Thymus (tissue), 11 donors: ENCODE results near the gene PACRG. TPM values are rescaled to one million over a fixed set of nuclear protein-coding genes. Genes with fewer than 3 reads are reported as not detected.

Source experiments
- DNase-seq, 9 donors: peaks; one replicate each; pipeline ENCODE4 v3.0.0-alpha.2; 2013; ENCODE audit warnings: low spot score in 9 of 9, low read depth in 6 of 9, missing footprints in 1 of 9
- H3K27ac ChIP-seq, 2 donors: one replicate each; pipeline ENCODE4 v1.5.1; 2013; ENCODE audit warnings: control low read depth in 1 of 2, low read depth in 1 of 2, low read length in 1 of 2, mild to moderate bottlenecking in 1 of 2, moderate library complexity in 1 of 2
- H3K27me3 ChIP-seq, 2 donors: one replicate each; pipeline ENCODE4 v1.5.1; 2013; ENCODE audit warnings: low read length in 1 of 2; ENCODE audit not compliant: control insufficient read depth in 2 of 2, insufficient read depth in 1 of 2
- H3K36me3 ChIP-seq, 2 donors: one replicate each; pipeline ENCODE4 v1.5.1; 2013; ENCODE audit warnings: low read length in 1 of 2, mild to moderate bottlenecking in 1 of 2, moderate library complexity in 1 of 2; ENCODE audit not compliant: control insufficient read depth in 2 of 2, insufficient read depth in 2 of 2
- H3K4me1 ChIP-seq, 2 donors: one replicate each; pipeline ENCODE4 v1.5.1; 2013; ENCODE audit warnings: low read length in 2 of 2; ENCODE audit not compliant: control insufficient read depth in 2 of 2, insufficient read depth in 2 of 2
- H3K4me3 ChIP-seq, 2 donors: one replicate each; pipeline ENCODE4 v1.5.1; 2013; ENCODE audit warnings: low read length in 2 of 2, control low read depth in 1 of 2, mild to moderate bottlenecking in 1 of 2
- H3K9me3 ChIP-seq, 2 donors: one replicate each; pipeline ENCODE4 v1.5.1; 2013; ENCODE audit warnings: low read length in 1 of 2, mild to moderate bottlenecking in 1 of 2; ENCODE audit not compliant: control insufficient read depth in 2 of 2, insufficient read depth in 1 of 2
- WGBS: extraction: QIAGEN DNeasy Blood & Tissue Kit; methylation state at CpG from one replicate; pipeline ENCODE4 v1.1.7; 2013; 5-methylcytosine and 5-hydroxymethylcytosine counted together
- polyA plus RNA-seq: library from polyadenylated mRNA; stranded (reverse); fragments of 200-250 nt; gene quantifications from one replicate; pipeline ENCODE4 v1.2.3, GENCODE V29; 2013
- total RNA-seq: library from RNA; stranded (reverse); fragments of 120-200 nt; gene quantifications from one replicate; pipeline ENCODE4 v1.2.4, GENCODE V29; 2013
- donor health status: healthy.

Gene PACRG
- total and polyA plus RNA-seq, 2 donors, result 0.42 to 0.62 TPM

DNA sequence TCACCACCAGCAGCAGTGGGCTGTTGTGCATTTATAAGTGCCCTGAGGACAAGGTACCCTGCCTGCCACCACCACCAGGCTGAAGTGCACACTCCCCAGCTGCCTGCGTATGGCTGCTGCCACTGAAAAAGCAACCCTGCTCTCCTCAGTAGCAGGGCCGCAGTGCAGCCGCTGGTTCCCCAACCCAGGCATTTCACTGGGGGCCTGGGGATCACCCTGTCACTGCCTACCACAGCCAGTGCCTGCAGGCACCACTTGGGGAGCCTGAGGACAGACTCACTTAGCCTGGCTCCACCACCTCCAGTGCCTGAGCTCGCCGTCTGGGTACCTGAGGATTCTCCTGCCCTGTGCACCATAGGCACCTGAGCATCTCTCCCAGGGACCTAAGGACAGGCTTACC, 215.6 kb downstream of the PACRG start:
- 76% methylated on average over 5 of the region's 5 CpGs for whole genome bisulfite sequencing

DNA sequence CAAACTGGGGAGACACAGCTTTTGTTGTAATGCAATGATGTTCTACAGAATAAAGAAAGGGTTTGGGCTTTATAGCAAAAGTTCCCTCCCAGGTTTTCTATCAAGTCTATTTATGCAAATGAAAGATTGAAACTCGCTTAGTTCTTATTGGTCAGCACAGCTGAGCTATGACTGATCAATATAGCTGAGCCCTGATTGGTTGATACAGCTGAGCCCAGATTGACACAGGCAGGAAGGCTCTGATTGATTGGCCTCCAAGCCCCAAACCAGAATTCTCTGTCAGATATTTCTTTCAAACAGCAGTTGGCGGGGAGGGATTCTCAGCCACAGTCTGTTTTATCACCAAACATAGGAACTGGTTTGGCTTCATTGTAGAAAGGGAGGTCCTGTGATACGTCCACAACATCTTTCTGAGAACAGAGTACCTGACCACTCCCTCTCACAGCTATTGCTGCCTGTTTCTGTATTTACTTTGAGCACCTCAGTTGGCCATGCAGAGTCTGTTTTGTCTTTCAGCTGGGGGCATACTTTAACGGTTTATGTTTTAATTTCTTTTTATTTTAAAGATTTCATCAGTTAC, 223.5 kb downstream of the PACRG start:
- WGBS, result 85% methylated on average over 4 of the region's 4 CpGs
- no peak overlapping the region for H3K27ac ChIP-seq
- no peaks in the 10 kb centered on the region for H3K4me1 ChIP-seq
- DNase-seq, result no peak
- H3K36me3 ChIP-seq, result no peaks in the 10 kb centered on the region
- H3K27me3 ChIP-seq, result no peaks in the 10 kb centered on the region
- H3K4me3 ChIP-seq, result no peak overlapping the region
- no peaks in the 10 kb centered on the region for H3K9me3 ChIP-seq

More for the DNA sequence above, 215.6 kb downstream of the PACRG start:
- Histone ChIP-seq H3K27me3 (no peaks in the 10 kb centered on the region), H3K27ac (no peak overlapping the region), H3K36me3 (no peaks in the 10 kb centered on the region), H3K9me3 (peaks cover 0 to 13% of the 10 kb centered on the region in 2 donors), H3K4me3 (no peak overlapping the region), H3K4me1 (no peaks in the 10 kb centered on the region)
- no peak for DNase-seq

DNA sequence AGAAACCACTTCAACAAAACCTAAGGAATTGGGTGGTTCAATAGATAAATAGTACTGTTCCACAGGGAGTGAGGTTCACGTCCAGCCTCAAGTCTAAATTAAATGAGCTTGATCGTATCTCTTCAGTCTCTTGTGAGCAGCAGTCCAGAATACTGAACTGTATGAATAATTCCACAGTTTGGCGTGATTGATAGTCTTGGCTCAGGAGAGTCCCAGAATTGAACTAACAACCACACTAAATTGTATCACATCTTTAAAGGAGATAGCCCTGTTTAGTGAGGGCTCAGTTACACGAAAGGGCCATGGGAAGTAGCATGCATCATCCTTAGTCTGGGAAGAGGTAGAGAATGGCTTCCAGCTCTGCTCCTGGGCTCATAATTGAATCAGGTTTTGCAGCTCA, 224.6 kb downstream of the PACRG start:
- H3K27me3 ChIP-seq, result no peaks in the 10 kb centered on the region
- H3K4me1 ChIP-seq, result no peaks in the 10 kb centered on the region
- no peak overlapping the region for H3K27ac ChIP-seq
- no peak for DNase-seq
- no peaks in the 10 kb centered on the region for H3K9me3 ChIP-seq
- no peaks in the 10 kb centered on the region for H3K36me3 ChIP-seq
- WGBS, result 89% methylated on average over 4 of the region's 4 CpGs
- no peak overlapping the region for H3K4me3 ChIP-seq

DNA sequence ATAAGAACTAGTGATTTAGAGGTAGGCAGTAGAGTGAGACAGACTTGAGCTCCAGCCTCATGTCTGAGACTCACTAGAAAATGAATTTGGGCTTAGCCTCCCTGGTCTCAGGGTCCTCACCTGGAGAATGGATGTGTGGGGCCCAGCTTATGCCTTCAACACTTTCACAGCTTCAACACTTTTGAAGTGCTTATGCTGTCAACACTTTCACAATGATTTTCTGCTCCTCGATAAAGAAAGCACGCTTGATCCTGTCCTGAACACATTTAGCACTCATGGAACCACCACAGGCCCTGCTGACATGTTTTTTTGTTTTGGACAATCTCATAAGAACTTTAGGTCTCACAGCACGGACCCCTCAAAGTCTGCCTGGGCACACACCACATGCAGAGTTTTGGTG, 229.3 kb downstream of the PACRG start:
- no peaks in the 10 kb centered on the region for H3K9me3 ChIP-seq
- H3K36me3 ChIP-seq, result no peaks in the 10 kb centered on the region
- no peak for DNase-seq
- H3K27ac ChIP-seq, result no peak overlapping the region
- 94% methylated on average over 3 of the region's 3 CpGs for WGBS
- H3K4me1 ChIP-seq, result no peaks in the 10 kb centered on the region
- no peak overlapping the region for H3K4me3 ChIP-seq
- H3K27me3 ChIP-seq, result no peaks in the 10 kb centered on the region

DNA sequence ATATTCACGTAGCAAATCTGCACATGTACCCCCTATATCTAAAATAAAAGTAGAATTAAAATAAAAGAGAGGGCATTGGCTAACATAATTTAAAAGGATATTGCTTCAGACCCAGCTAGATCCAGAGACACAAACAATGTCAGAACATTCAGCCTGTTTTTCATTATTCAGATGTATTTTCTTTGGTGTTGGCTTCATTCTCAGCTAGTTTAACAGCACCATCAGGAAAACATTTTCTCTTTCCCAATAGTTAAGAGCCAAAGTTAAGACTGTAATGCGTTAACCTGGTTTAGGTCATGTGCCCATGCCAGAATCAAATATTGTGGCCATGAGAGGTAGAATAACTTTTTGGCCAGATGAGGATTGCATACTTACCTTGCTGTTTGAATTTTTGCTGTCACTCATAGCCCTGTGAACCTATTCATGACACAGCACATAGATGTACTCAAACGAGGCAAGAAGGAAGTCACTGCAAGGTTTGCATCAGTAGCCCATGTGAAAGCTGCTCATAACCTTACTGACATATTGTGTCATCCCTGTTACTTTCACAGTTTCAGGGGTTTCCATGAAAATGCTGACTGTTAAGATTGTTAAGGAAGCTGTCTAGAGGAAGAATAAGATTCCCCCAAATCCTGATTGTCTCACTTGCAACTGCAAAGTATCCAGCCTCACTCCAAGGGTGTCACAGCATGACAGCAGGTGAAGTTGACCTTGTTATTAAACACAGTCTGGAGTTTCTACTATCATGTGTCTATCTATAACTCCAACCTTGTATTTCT, 233.1 kb downstream of the PACRG start:
- Histone ChIP-seq H3K4me1 (no peaks in the 10 kb centered on the region), H3K27ac (no peak overlapping the region), H3K4me3 (no peak overlapping the region), H3K9me3 (no peaks in the 10 kb centered on the region), H3K27me3 (no peaks in the 10 kb centered on the region), H3K36me3 (no peaks in the 10 kb centered on the region)
- WGBS, result 71% methylated on average over 3 of the region's 3 CpGs
- DNase-seq, result no peak

DNA sequence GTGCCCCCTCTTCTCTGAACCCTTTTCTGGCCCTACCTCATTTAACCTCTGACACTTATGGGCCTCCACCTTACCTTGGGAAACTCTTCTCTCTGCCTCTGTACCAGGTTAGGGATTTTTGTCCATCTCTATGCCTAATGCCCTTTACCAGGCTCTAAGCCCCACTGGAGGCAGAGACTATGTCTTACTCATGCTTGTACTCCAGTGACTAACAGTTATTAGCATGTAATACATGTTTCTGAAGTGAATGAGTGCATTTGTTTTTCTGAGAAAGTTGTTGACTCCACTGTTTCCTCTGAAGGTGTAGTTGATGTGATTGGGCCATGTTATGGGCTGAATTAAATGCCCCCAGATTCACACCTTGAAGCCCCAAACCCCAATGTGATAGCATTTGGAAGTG, 234.3 kb downstream of the PACRG start:
- no peak for DNase-seq
- H3K27ac ChIP-seq, result no peak overlapping the region
- no peaks in the 10 kb centered on the region for H3K27me3 ChIP-seq
- H3K9me3 ChIP-seq, result no peaks in the 10 kb centered on the region
- H3K36me3 ChIP-seq, result no peaks in the 10 kb centered on the region
- H3K4me1 ChIP-seq, result no peaks in the 10 kb centered on the region
- no peak overlapping the region for H3K4me3 ChIP-seq

DNA sequence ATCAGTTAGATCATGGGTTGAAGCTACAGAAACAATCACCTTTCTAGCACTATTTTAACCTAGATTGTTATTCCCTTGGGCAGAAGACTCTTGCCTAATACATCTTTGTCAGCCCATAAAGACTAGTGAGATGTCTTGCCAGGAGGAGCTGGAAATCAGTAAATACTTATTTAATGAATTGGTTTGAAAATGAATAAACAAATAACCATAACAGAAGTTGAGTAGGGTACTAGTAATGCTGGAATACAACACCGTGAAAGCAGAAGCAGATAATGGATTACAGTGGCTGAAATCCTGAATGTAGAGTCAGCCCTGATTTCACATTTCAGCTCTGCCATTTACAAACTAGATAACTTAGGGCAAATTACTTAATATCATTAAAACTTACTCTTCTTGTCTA, 236.1 kb downstream of the PACRG start:
- 94% methylated on average over 1 of the region's 1 CpG for WGBS
- Histone ChIP-seq H3K27me3 (no peaks in the 10 kb centered on the region), H3K9me3 (no peaks in the 10 kb centered on the region), H3K4me3 (no peak overlapping the region), H3K27ac (no peak overlapping the region), H3K36me3 (no peaks in the 10 kb centered on the region), H3K4me1 (no peaks in the 10 kb centered on the region)
- DNase-seq, result no peak

DNA sequence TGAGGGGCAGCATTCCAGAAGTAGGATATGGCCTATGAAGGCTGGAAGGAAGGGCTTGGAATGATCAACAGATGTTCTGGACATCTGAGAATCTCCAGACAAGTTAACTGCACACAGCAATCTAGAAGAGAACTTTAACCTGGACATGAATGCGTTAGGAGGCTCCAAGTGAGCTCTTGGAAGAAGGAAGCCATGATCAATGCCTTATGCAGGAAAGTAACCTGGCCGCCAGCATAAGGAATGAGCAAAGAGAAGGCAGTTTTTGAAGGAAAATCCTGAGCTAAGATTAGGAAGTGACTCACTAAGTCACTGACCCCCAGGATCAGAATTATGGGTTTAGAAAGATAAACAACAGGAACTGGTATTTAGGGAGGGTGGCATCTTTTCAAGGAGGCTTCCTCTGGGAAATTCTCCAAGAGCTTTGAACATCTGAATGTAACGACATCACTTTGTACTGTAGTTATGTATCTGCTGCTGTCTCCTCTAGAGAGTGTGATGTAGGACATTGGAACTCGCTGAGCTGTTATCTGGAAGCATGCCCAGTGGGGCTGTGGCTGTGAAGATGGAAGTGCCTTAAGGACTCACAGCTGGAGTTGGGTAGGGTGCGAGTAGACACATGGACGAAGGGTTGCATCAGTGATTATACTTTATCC, 236.8 kb downstream of the PACRG start:
- H3K4me3 ChIP-seq, result no peak overlapping the region
- H3K27ac ChIP-seq, result no peak overlapping the region
- no peaks in the 10 kb centered on the region for H3K36me3 ChIP-seq
- no peak for DNase-seq
- H3K9me3 ChIP-seq, result no peaks in the 10 kb centered on the region
- WGBS, result 82% methylated on average over 6 of the region's 6 CpGs
- no peaks in the 10 kb centered on the region for H3K4me1 ChIP-seq
- no peaks in the 10 kb centered on the region for H3K27me3 ChIP-seq

DNA sequence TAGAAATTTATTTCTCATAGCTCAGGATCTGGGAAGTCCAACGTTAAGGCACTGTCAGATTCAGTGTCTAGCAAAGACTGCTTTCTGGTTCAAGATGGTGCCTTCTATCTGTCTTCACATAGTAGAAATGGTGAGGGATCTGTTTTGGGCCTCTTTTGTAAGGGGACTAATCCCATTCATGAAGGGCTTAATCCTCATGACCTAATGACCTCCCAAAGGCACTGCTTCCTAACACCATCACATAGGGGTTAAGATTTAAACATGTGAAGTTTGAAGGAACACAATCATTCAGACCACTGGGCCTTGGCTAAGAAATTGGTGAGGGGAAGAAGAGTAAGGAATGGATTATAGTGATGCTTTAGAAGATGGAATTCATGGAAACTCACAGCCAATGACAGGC, 237.6 kb downstream of the PACRG start:
- H3K27ac ChIP-seq, result no peak overlapping the region
- H3K9me3 ChIP-seq, result no peaks in the 10 kb centered on the region
- no peaks in the 10 kb centered on the region for H3K36me3 ChIP-seq
- DNase-seq, result no peak
- no peaks in the 10 kb centered on the region for H3K4me1 ChIP-seq
- H3K27me3 ChIP-seq, result no peaks in the 10 kb centered on the region
- 91% methylated on average over 1 of the region's 1 CpG for WGBS
- H3K4me3 ChIP-seq, result no peak overlapping the region
